Neuronal stem cell (in vitro differentiated cells): ENCODE data around the gene GAREM2.

Experiments used
- DNase-seq: peaks from one replicate; pipeline ENCODE4 v3.0.0-alpha.2; 2013; ENCODE audit warnings: low spot score
- H2AFZ ChIP-seq: one replicate; pipeline ENCODE4 v1.6.1; 2013; ENCODE audit warnings: mild to moderate bottlenecking, low read length, inconsistent platforms
- H2AK5ac ChIP-seq: 2 replicates; pipeline ENCODE4 v1.6.1; 2013; ENCODE audit warnings: low read depth, mild to moderate bottlenecking, inconsistent platforms, low read length, moderate library complexity, mixed read lengths
- H2BK120ac ChIP-seq: 2 replicates; pipeline ENCODE4 v1.6.1; 2013; ENCODE audit warnings: low read depth, mild to moderate bottlenecking, inconsistent platforms, low read length, moderate library complexity, mixed read lengths
- H2BK12ac ChIP-seq: one replicate; pipeline ENCODE4 v1.6.1; 2013; ENCODE audit warnings: low read length, inconsistent platforms
- H2BK15ac ChIP-seq: 2 replicates; pipeline ENCODE4 v1.6.1; 2013; ENCODE audit warnings: mild to moderate bottlenecking, low read length, inconsistent platforms, mixed read lengths
- H2BK5ac ChIP-seq: one replicate; pipeline ENCODE4 v1.6.1; 2013; ENCODE audit warnings: inconsistent platforms, mild to moderate bottlenecking, low read length, moderate library complexity
- H3K14ac ChIP-seq: one replicate; pipeline ENCODE4 v1.6.1; 2013; ENCODE audit warnings: low read length, inconsistent platforms
- H3K18ac ChIP-seq: 2 replicates; pipeline ENCODE4 v1.6.1; 2013; ENCODE audit warnings: low read length, inconsistent platforms
- H3K23ac ChIP-seq: 2 replicates; pipeline ENCODE4 v1.6.1; 2013; ENCODE audit warnings: low read depth, mild to moderate bottlenecking, mixed read lengths, low read length, inconsistent platforms; ENCODE audit not compliant: poor library complexity
- H3K27ac ChIP-seq: replicated peaks from 3 replicates; pipeline ENCODE4 v1.5.1; 2013; ENCODE audit warnings: low read length, inconsistent platforms
- H3K27me3 ChIP-seq, 3 experiments: 2 replicates each; pipeline ENCODE4 v1.6.1; 2013; ENCODE audit warnings: low read length in 3 of 3, mild to moderate bottlenecking in 2 of 3, inconsistent platforms in 1 of 3, low read depth in 1 of 3, mixed read lengths in 1 of 3, moderate library complexity in 1 of 3; ENCODE audit not compliant: control insufficient read depth in 3 of 3, insufficient read depth in 3 of 3
- H3K36me3 ChIP-seq, 2 donors: replicated peaks in 1 of 2; 2 replicates each; pipeline ENCODE4 v1.6.1; 2013; ENCODE audit warnings: low read length in 2 of 2; ENCODE audit not compliant: control insufficient read depth in 2 of 2, insufficient read depth in 2 of 2
- H3K4ac ChIP-seq: 2 replicates; pipeline ENCODE4 v1.6.1; 2013; ENCODE audit warnings: inconsistent platforms, mild to moderate bottlenecking, low read length, moderate library complexity
- H3K4me1 ChIP-seq, 2 donors: 1 replicate in 1 of 2; 2 replicates in 1 of 2; pipeline ENCODE4 v1.6.1; 2013; ENCODE audit warnings: low read length in 2 of 2, low read depth in 1 of 2; ENCODE audit not compliant: control insufficient read depth in 2 of 2, insufficient read depth in 1 of 2
- H3K4me2 ChIP-seq: one replicate; pipeline ENCODE4 v1.6.1; 2013; ENCODE audit warnings: mild to moderate bottlenecking, low read length, inconsistent platforms; ENCODE audit not compliant: insufficient read depth, poor library complexity, severe bottlenecking
- H3K4me3 ChIP-seq, 2 donors: 2 replicates each; pipeline ENCODE4 v1.5.1; 2013; ENCODE audit warnings: low read length in 2 of 2, mild to moderate bottlenecking in 2 of 2, inconsistent platforms in 1 of 2, moderate library complexity in 1 of 2
- H3K79me1 ChIP-seq: one replicate; pipeline ENCODE4 v1.6.1; 2013; ENCODE audit warnings: low read depth, mild to moderate bottlenecking, inconsistent platforms, low read length, moderate library complexity
- H3K9ac ChIP-seq: one replicate; pipeline ENCODE4 v1.6.1; 2013; ENCODE audit warnings: mild to moderate bottlenecking, low read depth, low read length, inconsistent platforms; ENCODE audit not compliant: poor library complexity
- H3K9me3 ChIP-seq, 2 donors: replicated peaks in 1 of 2; 2 replicates each; pipeline versions ENCODE3 to v1.6.1; 2013; ENCODE audit warnings: low read length in 2 of 2, mild to moderate bottlenecking in 2 of 2, inconsistent platforms in 1 of 2, low read depth in 1 of 2, mixed read lengths in 1 of 2, moderate library complexity in 1 of 2; ENCODE audit not compliant: control insufficient read depth in 2 of 2, insufficient read depth in 1 of 2
- H4K8ac ChIP-seq: one replicate; pipeline ENCODE4 v1.6.1; 2013; ENCODE audit warnings: low read depth, mild to moderate bottlenecking, inconsistent platforms, low read length, moderate library complexity
- H4K91ac ChIP-seq: one replicate; pipeline ENCODE4 v1.6.1; 2013; ENCODE audit warnings: low read length, low read depth, mild to moderate bottlenecking, inconsistent platforms; ENCODE audit not compliant: poor library complexity
- WGBS, 2 donors: extraction: QIAGEN DNeasy Blood & Tissue Kit; methylation state at CpG; one replicate each; pipeline ENCODE4 v1.1.7; 2013; ENCODE audit warnings: missing lambda C conversion rate in 2 of 2, mixed read lengths in 1 of 2; ENCODE audit not compliant: insufficient read length in 2 of 2, insufficient replicate concordance in 1 of 2; ENCODE audit errors: extremely low coverage in 2 of 2; 5-methylcytosine and 5-hydroxymethylcytosine counted together

GAREM2 gene

GRCh38 chr2:26144031-26144430, 28.9 kb upstream of the GAREM2 start:
- Histone ChIP-seq H3K14ac (no peak overlapping the region), H4K8ac (no peak overlapping the region), H4K91ac (no peak overlapping the region), H3K9me3 (no peaks in the 10 kb centered on the region), H3K4ac (no peak overlapping the region), H2AFZ (no peak overlapping the region), H2BK15ac (no peak overlapping the region), H2BK12ac (no peak overlapping the region), H2AK5ac (no peak overlapping the region), H3K4me2 (no peak overlapping the region), H3K23ac (no peak overlapping the region), H3K79me1 (no peaks in the 10 kb centered on the region), H3K4me3 (no peak overlapping the region), H3K4me1 (no peaks in the 10 kb centered on the region), H2BK120ac (no peak overlapping the region), H3K27ac (no peak overlapping the region), H3K18ac (no peak overlapping the region), H3K9ac (no peak overlapping the region), H2BK5ac (no peak overlapping the region), H3K36me3 (peaks cover 0 to 3% of the 10 kb centered on the region in 2 donors), H3K27me3 (no peaks in the 10 kb centered on the region)
- no CpG with 5 or more reads among the region's 7 CpGs for WGBS, 2 donors
- DNase-seq = no peak

- Histone ChIP-seq H3K14ac (no peak overlapping the region), H3K4me1 (no peaks in the 10 kb centered on the region), H2AK5ac (no peak overlapping the region), H3K23ac (no peak overlapping the region), H3K4ac (no peak overlapping the region), H3K79me1 (no peaks in the 10 kb centered on the region), H2BK12ac (no peak overlapping the region), H2BK15ac (no peak overlapping the region), H3K36me3 (peaks cover 0 to 3% of the 10 kb centered on the region in 2 donors), H4K91ac (no peak overlapping the region), H3K27me3 (no peaks in the 10 kb centered on the region), H2BK120ac (no peak overlapping the region), H4K8ac (no peak overlapping the region), H3K9ac (no peak overlapping the region), H3K4me3 (no peak overlapping the region), H3K9me3 (no peaks in the 10 kb centered on the region), H2AFZ (no peak overlapping the region), H3K27ac (no peak overlapping the region), H3K4me2 (no peak overlapping the region), H2BK5ac (no peak overlapping the region), H3K18ac (no peak overlapping the region)
- no CpG with 5 or more reads among the region's 11 CpGs for WGBS, 2 donors
- DNase-seq = peak; percentile 59
Observed at GRCh38 chr2:26144953-26145680, 27.8 kb upstream of the GAREM2 start.

GRCh38 chr2:26148501-26148900, 24.4 kb upstream of the GAREM2 start:
- H3K9ac ChIP-seq = no peak overlapping the region
- H3K18ac ChIP-seq = no peak overlapping the region
- no peaks in the 10 kb centered on the region for H3K9me3 ChIP-seq
- no peak overlapping the region for H3K27ac ChIP-seq
- H2BK120ac ChIP-seq = no peak overlapping the region
- no CpG with 5 or more reads among the region's 2 CpGs for WGBS, 2 donors
- no peak overlapping the region for H3K4ac ChIP-seq
- no peak overlapping the region for H3K23ac ChIP-seq
- H2BK5ac ChIP-seq = no peak overlapping the region
- H3K4me3 ChIP-seq = no peak overlapping the region
- no peak overlapping the region for H2AFZ ChIP-seq
- H2AK5ac ChIP-seq = no peak overlapping the region
- no peak overlapping the region for H3K14ac ChIP-seq
- H3K4me1 ChIP-seq = no peaks in the 10 kb centered on the region
- no peaks in the 10 kb centered on the region for H3K79me1 ChIP-seq
- H4K91ac ChIP-seq = no peak overlapping the region
- no peak overlapping the region for H2BK12ac ChIP-seq
- no peak overlapping the region for H3K4me2 ChIP-seq
- H3K27me3 ChIP-seq = no peaks in the 10 kb centered on the region
- no peak overlapping the region for H4K8ac ChIP-seq
- H2BK15ac ChIP-seq = no peak overlapping the region
- no peak for DNase-seq
- no peaks in the 10 kb centered on the region for H3K36me3 ChIP-seq

GRCh38 chr2:26150243-26150642, 22.6 kb upstream of the GAREM2 start:
- WGBS, 2 donors = no CpG with 5 or more reads among the region's 12 CpGs

More at GRCh38 chr2:26150243-26150642, 22.6 kb upstream of the GAREM2 start:
- Histone ChIP-seq H3K27ac (no peak overlapping the region), H3K4me2 (no peak overlapping the region), H2AFZ (peak overlapping the region; percentile 65), H2AK5ac (no peak overlapping the region), H2BK12ac (no peak overlapping the region), H3K79me1 (no peaks in the 10 kb centered on the region), H2BK120ac (no peak overlapping the region), H3K9me3 (no peaks in the 10 kb centered on the region), H3K18ac (no peak overlapping the region), H2BK5ac (no peak overlapping the region), H3K4me1 (no peaks in the 10 kb centered on the region), H3K9ac (no peak overlapping the region), H4K91ac (no peak overlapping the region), H3K4ac (no peak overlapping the region), H3K23ac (no peak overlapping the region), H4K8ac (no peak overlapping the region), H3K4me3 (peak overlapping the region in 1 of 2 donors; percentile 23), H2BK15ac (no peak overlapping the region), H3K14ac (no peak overlapping the region), H3K27me3 (no peaks in the 10 kb centered on the region), H3K36me3 (no peaks in the 10 kb centered on the region)
- DNase-seq = no peak
